ENCODE results near the gene CD99.
"Not testable (repeated sequence)": the region's sequence is repeated elsewhere in the genome, so short reads cannot be mapped to it uniquely, and the experiment has no call there.

- not testable (repeated sequence) for TF ChIP-seq CTCF (IDR thresholded peaks at IDR 0.05; ENCODE audit: poor library complexity); EZH2 (IDR thresholded peaks at IDR 0.05; ENCODE audit: borderline replicate concordance); EZH2phosphoT487 (IDR thresholded peaks at IDR 0.05; ENCODE audit: low read depth, severe bottlenecking, unreplicated experiment)
These were observed 55.2 kb downstream of the CD99 start for GRCh38 chrX:2746250-2746649.
